GM12878 (cell line): Measurements from ENCODE around the gene MYO7A. TPM values are rescaled to one million over a fixed set of nuclear protein-coding genes. Genes with fewer than 3 reads are reported as not detected.
A peak's percentile ranks its signal among the peaks of the same experiment; 100 is the strongest.

Experiments
- ATAC-seq: fragments of 200-7000 bp; cut with Tn5 transposase; 3 replicates; pipeline ENCODE4 v1.9.1; 2020; ENCODE audit warnings: mild to moderate bottlenecking, moderate library complexity
- BruUV-seq: library from RNA; stranded (reverse); fragments of 400-500 nt; replicated peaks from 2 replicates; lab custom pipeline; 2021; lab: Mats Ljungman, UMichigan
- CTCF ChIA-PET: fragments of 300-600 bp; sonication (Branson Sonifier 250); formaldehyde crosslinking; extraction: SDS; loops from one replicate; lab custom pipeline; 2021; ENCODE audit warnings: inconsistent platforms; lab: Yijun Ruan, JAX
- POLR2A ChIA-PET: fragments of 350-600 bp; formaldehyde crosslinking; extraction: SDS; loops from one replicate; lab custom pipeline; 2021; ENCODE audit warnings: inconsistent platforms; lab: Charles Lee
- RAD21 ChIA-PET: fragments of 300-600 bp; sonication (Branson Sonifier 250); formaldehyde crosslinking; loops from one replicate; lab custom pipeline; 2023; ENCODE audit warnings: antibody characterized with exemption; ENCODE audit not compliant: unreplicated experiment; lab: Charles Lee
- SMC1A ChIA-PET: fragments of 300-600 bp; sonication (Branson Sonifier 250); formaldehyde crosslinking; loops from one replicate; lab custom pipeline; 2023; ENCODE audit not compliant: unreplicated experiment, uncharacterized antibody; lab: Charles Lee
- DNase-seq: peaks from one replicate; pipeline ENCODE4 v3.0.0-alpha.2; 2011; ENCODE audit warnings: low read depth, low spot score
- FAIRE-seq: peaks from 3 replicates; lab custom pipeline; 2011; peaks lifted over from hg19 to GRCh38; lab: Jason Lieb, UNC
- H2AFZ ChIP-seq: 2 replicates; pipeline ENCODE4 v1.6.0; 2011; ENCODE audit warnings: low read depth, low read length, control low read depth; ENCODE audit not compliant: control insufficient read depth
- H3K27ac ChIP-seq: 2 replicates; pipeline ENCODE4 v1.5.1; 2011; ENCODE audit warnings: control low read depth; ENCODE audit not compliant: control insufficient read depth, insufficient read depth
- H3K27me3 ChIP-seq, 2 experiments: replicated peaks in 1 of 2; 2 replicates each; pipeline versions ENCODE4 v1.6.0 to v1.6.1; 2011; ENCODE audit warnings: low read length in 1 of 2; ENCODE audit not compliant: control insufficient read depth in 2 of 2, insufficient read depth in 2 of 2
- H3K36me3 ChIP-seq, 2 experiments: 2 replicates each; pipeline ENCODE4 v1.5.1; 2011; ENCODE audit warnings: low read length in 1 of 2; ENCODE audit not compliant: control insufficient read depth in 2 of 2, insufficient read depth in 2 of 2
- H3K4me1 ChIP-seq: 2 replicates; pipeline ENCODE4 v1.6.1; 2011; ENCODE audit warnings: mild to moderate bottlenecking, low read length, moderate library complexity, mixed read lengths; ENCODE audit not compliant: control insufficient read depth, insufficient read depth
- H3K4me2 ChIP-seq: 2 replicates; pipeline ENCODE4 v1.6.0; 2011; ENCODE audit warnings: control low read depth; ENCODE audit not compliant: control insufficient read depth, insufficient read depth
- H3K4me3 ChIP-seq: fragments of 200-600 bp; sonication (generic); 2 replicates; pipeline ENCODE4 v1.5.1; 2016
- H3K79me2 ChIP-seq: 2 replicates; pipeline ENCODE4 v1.6.0; 2011; ENCODE audit warnings: low read length; ENCODE audit not compliant: control insufficient read depth, insufficient read depth
- H3K9ac ChIP-seq: 2 replicates; pipeline ENCODE4 v1.8.0; 2011; ENCODE audit warnings: low read length, control low read depth, mixed read lengths; ENCODE audit not compliant: control insufficient read depth, insufficient read depth
- H3K9me3 ChIP-seq: replicated peaks from 3 replicates; pipeline ENCODE4 v1.5.1; 2011; ENCODE audit warnings: mild to moderate bottlenecking, low read length; ENCODE audit not compliant: control insufficient read depth, insufficient read depth
- H4K20me1 ChIP-seq: 2 replicates; pipeline ENCODE4 v1.6.0; 2011; ENCODE audit not compliant: control insufficient read depth, insufficient read depth
- CTCF ChIP-seq, 3 experiments: IDR thresholded peaks in 2 of 3; conservative IDR thresholded peaks in 1 of 3; 2 replicates each; pipeline ENCODE4 v1.5.1; 2011; ENCODE audit warnings: low read depth in 3 of 3, low read length in 3 of 3, mild to moderate bottlenecking in 3 of 3, control low read depth in 2 of 3, moderate library complexity in 2 of 3, inconsistent platforms in 1 of 3, mixed read lengths in 1 of 3; ENCODE audit not compliant: control insufficient read depth in 2 of 3, insufficient read depth in 1 of 3; ENCODE audit errors: extremely low read depth in 1 of 3
- HSF1 ChIP-seq: fragments of 150-350 bp; IDR thresholded peaks from 2 replicates; pipeline ENCODE4 v1.6.1; 2014; ENCODE audit warnings: mild to moderate bottlenecking, low read depth, low read length
- WGBS: methylation state at CpG from one replicate; pipeline ENCODE4 v1.1.6; 2016; ENCODE audit warnings: low lambda C conversion rate; ENCODE audit not compliant: insufficient replicate concordance, insufficient coverage; ENCODE audit errors: missing lambda C conversion rate; 5-methylcytosine and 5-hydroxymethylcytosine counted together
- in situ Hi-C: fragments of 300-500 bp; cut with MboI; formaldehyde crosslinking; loops from 9 replicates; pipeline ENCODE4 v1.14.3; 2018; ENCODE audit warnings: mixed read lengths
- intact Hi-C: fragments of 100-400 bp; cut with micrococcal nuclease; formaldehyde crosslinking; loops from one replicate; pipeline ENCODE4 v1.14.2; 2022; ENCODE audit not compliant: unreplicated experiment
- polyA plus RNA-seq, 11 experiments: library from polyadenylated mRNA; depleted of rRNA in 4 of 11; unstranded in 6 of 11; stranded (reverse) in 5 of 11; fragments of >200 nt; fragmentation: Nextera tagmentation in 4 of 11; fragmentation: Illumina TruSeq in 1 of 11; extraction: Ambion mirVana in 4 of 11; extraction: Trizol in 1 of 11; gene quantifications; 1 replicate in 1 of 11; 2 replicates in 10 of 11; pipeline versions ENCODE4 v1.2.1 to v1.2.3, GENCODE V29; 2011 to 2016; ENCODE audit warnings: inconsistent platforms in 2 of 11, missing spikeins in 2 of 11, low read depth in 1 of 11
- total RNA-seq, 4 experiments: library from RNA; depleted of rRNA in 3 of 4; stranded (reverse); fragments of >200 nt in 3 of 4; fragmentation: Illumina TruSeq in 1 of 4; extraction: Trizol in 1 of 4; gene quantifications; 2 replicates each; pipeline versions ENCODE4 v1.2.1 to v1.2.3, GENCODE V29; 2013 to 2021

MYO7A gene
- total and polyA plus RNA-seq, 10 of the 15 experiments (the other 5 are each of a cell fraction or from before 2014, with no cell fraction given), result 0.01 to 0.21 (median 0.04) TPM; not detected in 6

GRCh38 chr11:77115181-77115611 lies 12.8 kb upstream of the MYO7A start:
- H3K9me3 ChIP-seq, result no peaks in the 10 kb centered on the region
- H3K36me3 ChIP-seq, result no peaks in the 10 kb centered on the region
- no TSS peak for BruUV-seq
- WGBS, result 69% methylated on average over 16 of the region's 16 CpGs
- intact Hi-C loops, result no loop called here
- CTCF ChIA-PET, result no interaction called here
- H3K79me2 ChIP-seq, result no peaks in the 10 kb centered on the region
- TF ChIP-seq HSF1 (no peak), CTCF (IDR thresholded peaks at IDR 0.05 in 2 of 3, conservative IDR thresholded peaks at IDR 0.05 in 1 of 3; ENCODE audit: control insufficient read depth in 2 of 3, extremely low read depth in 1 of 3, insufficient read depth in 1 of 3, low read depth in 3 of 3, low read length in 3 of 3) (peak in 1 of 3 experiments; percentile 33; a peak in 2 of 6 replicates)
- no peaks in the 10 kb centered on the region; a peak in 1 of 4 replicates for H3K27me3 ChIP-seq
- POLR2A ChIA-PET, result interaction anchor here (0.7 kb wide), 1 partner anchor 1590 kb away, joined by 4 read pairs; no protein-coding TSS in a partner anchor
- no peak overlapping the region for H3K9ac ChIP-seq
- H3K4me3 ChIP-seq, result no peak overlapping the region
- no peaks in the 10 kb centered on the region for H3K4me1 ChIP-seq
- ATAC-seq (peak; percentile 67), DNase-seq (no peak), FAIRE-seq (no peak)
- no peak overlapping the region for H3K27ac ChIP-seq
- no peak overlapping the region for H3K4me2 ChIP-seq
- RAD21 ChIA-PET, result no interaction called here
- in situ Hi-C loops, result no loop called here
- H4K20me1 ChIP-seq, result no peaks in the 10 kb centered on the region
- H2AFZ ChIP-seq, result no peak overlapping the region
- SMC1A ChIA-PET, result no interaction called here
